Ectodermal cell (in vitro differentiated cells): ENCODE results near the gene KIAA1217.

ENCODE experiments used
- H3K27ac ChIP-seq: 2 replicates; pipeline ENCODE4 v1.7.0; 2013; ENCODE audit warnings: mild to moderate bottlenecking, low read depth, low read length; ENCODE audit not compliant: insufficient read depth, poor library complexity, severe bottlenecking
- H3K27me3 ChIP-seq: 2 replicates; pipeline ENCODE4 v1.7.0; 2013; ENCODE audit warnings: mild to moderate bottlenecking, low read length; ENCODE audit not compliant: insufficient read depth, control insufficient read depth, poor library complexity, severe bottlenecking
- H3K36me3 ChIP-seq: one replicate; pipeline ENCODE4 v1.7.0; 2013; ENCODE audit warnings: low read length; ENCODE audit not compliant: control insufficient read depth, insufficient read depth
- H3K4me1 ChIP-seq: one replicate; pipeline ENCODE4 v1.7.0; 2013; ENCODE audit warnings: low read length; ENCODE audit not compliant: control insufficient read depth, insufficient read depth
- H3K4me3 ChIP-seq: 2 replicates; pipeline ENCODE4 v1.7.0; 2013; ENCODE audit warnings: low read depth, low read length, control low read depth; ENCODE audit not compliant: insufficient read depth
- H3K9me3 ChIP-seq: 2 replicates; pipeline ENCODE4 v1.7.0; 2013; ENCODE audit warnings: mild to moderate bottlenecking, low read length, moderate library complexity; ENCODE audit not compliant: control insufficient read depth
- WGBS, 2 experiments: methylation state at CpG; one replicate each; pipeline ENCODE4 v1.1.7; 2013; ENCODE audit warnings: missing lambda C conversion rate in 2 of 2; 5-methylcytosine and 5-hydroxymethylcytosine counted together

KIAA1217 gene

DNA sequence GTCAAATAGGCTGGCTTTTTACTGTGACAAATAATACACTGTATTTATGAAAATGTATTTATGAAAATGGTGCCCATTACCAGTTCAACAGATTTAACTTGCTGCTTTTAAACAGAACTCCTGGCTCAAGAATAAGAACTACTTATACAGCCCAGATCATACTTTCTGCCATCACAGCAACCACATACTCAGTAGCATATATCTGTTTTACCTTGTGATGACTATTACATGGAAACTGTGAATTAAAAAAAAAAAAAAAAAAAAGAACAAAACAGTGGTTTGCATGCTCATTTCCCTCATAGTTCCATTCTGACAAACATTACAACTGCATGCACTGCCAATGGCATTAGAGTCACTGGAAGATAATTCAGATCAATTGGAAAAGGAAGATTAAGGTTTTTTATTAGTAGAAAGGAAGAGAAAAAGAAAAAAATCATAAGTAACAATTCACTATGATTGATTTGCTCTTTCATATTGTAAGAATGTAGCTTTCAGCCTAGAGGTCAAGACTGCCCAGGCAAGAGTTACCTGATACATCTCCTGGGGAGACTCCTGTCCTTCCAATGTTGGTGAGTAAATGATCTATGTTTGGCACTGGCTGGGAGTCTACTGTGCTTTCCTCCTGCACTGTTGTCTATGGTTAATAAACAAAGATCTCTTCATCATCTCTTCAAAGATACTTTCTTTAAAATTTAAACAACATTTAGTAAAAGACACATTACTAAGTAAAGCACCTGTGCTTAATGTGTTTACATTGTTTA is 381.9 kb downstream of the KIAA1217 start:
- H3K27me3 ChIP-seq, result no peaks in the 10 kb centered on the region
- no peaks in the 10 kb centered on the region for H3K9me3 ChIP-seq
- H3K27ac ChIP-seq, result no peak overlapping the region
- H3K4me3 ChIP-seq, result no peak overlapping the region
- peaks cover 14% of the 10 kb centered on the region for H3K36me3 ChIP-seq
- H3K4me1 ChIP-seq, result no peaks in the 10 kb centered on the region

DNA sequence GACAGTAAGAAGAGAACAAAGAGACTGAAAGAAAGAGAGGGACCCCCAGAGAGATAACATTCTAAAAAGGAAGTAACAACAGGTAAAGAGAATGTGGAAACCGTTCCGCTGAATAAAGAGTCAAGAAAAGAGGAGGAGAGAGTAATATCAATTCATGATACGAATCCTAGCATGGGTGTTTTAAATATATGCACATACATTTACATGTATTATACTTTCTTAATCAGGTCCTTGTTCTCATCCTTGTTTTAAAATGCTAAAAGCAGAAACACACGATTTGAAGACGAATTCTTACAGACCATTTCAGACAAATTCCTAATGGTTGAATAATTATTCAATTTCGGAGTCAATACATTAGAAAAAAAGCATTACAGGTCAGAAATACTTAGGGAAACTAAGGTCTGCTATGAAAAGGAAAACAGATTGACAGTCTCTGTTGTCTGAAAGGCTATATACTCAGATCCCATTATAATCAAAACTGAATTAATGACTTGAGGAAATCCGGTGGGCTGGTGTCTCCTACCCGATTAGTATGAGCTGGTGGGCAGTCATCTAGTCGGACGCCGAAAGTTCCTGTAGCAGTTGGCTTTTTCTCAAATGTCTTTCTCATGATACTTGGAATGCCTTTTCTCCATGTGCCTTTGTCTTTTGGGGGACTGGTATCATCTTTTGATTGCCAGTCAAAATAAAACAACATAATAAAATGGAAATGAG is 387.4 kb downstream of the KIAA1217 start:
- H3K36me3 ChIP-seq, result peaks cover 23% of the 10 kb centered on the region
- no peaks in the 10 kb centered on the region for H3K9me3 ChIP-seq
- 89 to 95% methylated on average over 7 to 10 of the region's 11 CpGs for WGBS, 2 experiments
- no peaks in the 10 kb centered on the region for H3K27me3 ChIP-seq
- H3K4me1 ChIP-seq, result no peaks in the 10 kb centered on the region
- H3K27ac ChIP-seq, result no peak overlapping the region
- no peak overlapping the region for H3K4me3 ChIP-seq

DNA sequence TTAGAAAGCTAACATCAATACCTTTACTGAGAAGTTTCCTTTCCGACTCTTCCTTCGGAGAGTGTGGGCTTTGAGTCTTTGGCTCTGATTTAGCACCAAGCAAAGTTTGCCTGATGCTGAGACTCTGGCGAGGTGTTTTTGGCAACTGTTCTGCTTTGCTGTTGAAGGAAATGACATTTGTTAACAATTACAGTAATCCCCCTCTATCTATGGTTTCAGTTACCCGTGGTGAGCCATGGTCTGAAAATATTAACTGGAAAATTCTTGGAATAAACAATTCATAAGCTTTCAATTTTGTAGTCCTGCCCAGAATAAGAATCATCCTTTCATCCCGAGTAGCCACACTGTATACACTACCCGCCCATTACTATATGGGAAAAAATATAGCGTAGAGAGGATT is 388.5 kb downstream of the KIAA1217 start:
- Histone ChIP-seq H3K9me3 (no peaks in the 10 kb centered on the region), H3K4me1 (no peaks in the 10 kb centered on the region), H3K4me3 (no peak overlapping the region), H3K27ac (no peak overlapping the region), H3K27me3 (no peaks in the 10 kb centered on the region), H3K36me3 (peaks cover 23% of the 10 kb centered on the region)
- 96 to 97% methylated on average over 6 to 7 of the region's 7 CpGs for WGBS, 2 experiments
